AML-193 (cell line): ENCODE results near the gene XRCC5.

Experiments used
- DNase-seq, 2 experiments: peaks; one replicate each; lab custom pipeline; 2025; lab: John Stamatoyannopoulos, UW

Gene XRCC5

GRCh38 chr2:216159144-216159543 is 50.0 kb downstream of the XRCC5 start:
- no peak for DNase-seq

GRCh38 chr2:216159646-216160045 is 50.5 kb downstream of the XRCC5 start:
- no peak for DNase-seq

- no peak for DNase-seq
These were observed 51.6 kb downstream of the XRCC5 start for GRCh38 chr2:216160786-216161185.

GRCh38 chr2:216161967-216162366 is 52.8 kb downstream of the XRCC5 start:
- no peak for DNase-seq

- DNase-seq = no peak
These were observed 54.4 kb downstream of the XRCC5 start for GRCh38 chr2:216163518-216163917.

GRCh38 chr2:216164087-216164486 is 54.9 kb downstream of the XRCC5 start:
- no peak for DNase-seq

GRCh38 chr2:216164576-216164975 is 55.4 kb downstream of the XRCC5 start:
- no peak for DNase-seq

GRCh38 chr2:216165711-216166110 is 56.6 kb downstream of the XRCC5 start:
- no peak for DNase-seq

GRCh38 chr2:216169087-216169486 is 59.9 kb downstream of the XRCC5 start:
- DNase-seq = no peak

- DNase-seq = no peak
These were observed 61.1 kb downstream of the XRCC5 start for GRCh38 chr2:216170076-216170763.

GRCh38 chr2:216171011-216171410 is 61.9 kb downstream of the XRCC5 start:
- DNase-seq = no peak

- no peak for DNase-seq
These were observed 63.3 kb downstream of the XRCC5 start for GRCh38 chr2:216172493-216172892.

- DNase-seq = no peak
These were observed 69.9 kb downstream of the XRCC5 start for GRCh38 chr2:216179015-216179414.

GRCh38 chr2:216181351-216181750 is 72.2 kb downstream of the XRCC5 start:
- no peak for DNase-seq

- DNase-seq = no peak
These were observed 72.9 kb downstream of the XRCC5 start for GRCh38 chr2:216181953-216182461.

GRCh38 chr2:216183462-216183861 is 74.3 kb downstream of the XRCC5 start:
- peak; percentile 38 to 42 for DNase-seq

GRCh38 chr2:216188559-216188850 is 79.4 kb downstream of the XRCC5 start:
- no peak for DNase-seq

GRCh38 chr2:216188956-216189355 is 79.8 kb downstream of the XRCC5 start:
- no peak for DNase-seq

- DNase-seq = no peak
These were observed 80.3 kb downstream of the XRCC5 start for GRCh38 chr2:216189410-216189809.

GRCh38 chr2:216192181-216192580 is 83.0 kb downstream of the XRCC5 start:
- DNase-seq = no peak

GRCh38 chr2:216192931-216193330 is 83.8 kb downstream of the XRCC5 start:
- no peak for DNase-seq

GRCh38 chr2:216194013-216194412 is 84.9 kb downstream of the XRCC5 start:
- no peak for DNase-seq

GRCh38 chr2:216194561-216194960 is 85.4 kb downstream of the XRCC5 start:
- DNase-seq = no peak

GRCh38 chr2:216195565-216196029 is 86.4 kb downstream of the XRCC5 start:
- no peak for DNase-seq
